Activated T-cell treated with anti-CD3 and anti-CD28 coated beads, Interleukin-2, amount 50 U/mL, for 48 hours (primary cell): ENCODE results near the gene PROC.

Experiments
- DNase-seq, 2 experiments: peaks; one replicate each; pipeline ENCODE4 v3.0.0-alpha.2; 2020

The PROC gene

DNA sequence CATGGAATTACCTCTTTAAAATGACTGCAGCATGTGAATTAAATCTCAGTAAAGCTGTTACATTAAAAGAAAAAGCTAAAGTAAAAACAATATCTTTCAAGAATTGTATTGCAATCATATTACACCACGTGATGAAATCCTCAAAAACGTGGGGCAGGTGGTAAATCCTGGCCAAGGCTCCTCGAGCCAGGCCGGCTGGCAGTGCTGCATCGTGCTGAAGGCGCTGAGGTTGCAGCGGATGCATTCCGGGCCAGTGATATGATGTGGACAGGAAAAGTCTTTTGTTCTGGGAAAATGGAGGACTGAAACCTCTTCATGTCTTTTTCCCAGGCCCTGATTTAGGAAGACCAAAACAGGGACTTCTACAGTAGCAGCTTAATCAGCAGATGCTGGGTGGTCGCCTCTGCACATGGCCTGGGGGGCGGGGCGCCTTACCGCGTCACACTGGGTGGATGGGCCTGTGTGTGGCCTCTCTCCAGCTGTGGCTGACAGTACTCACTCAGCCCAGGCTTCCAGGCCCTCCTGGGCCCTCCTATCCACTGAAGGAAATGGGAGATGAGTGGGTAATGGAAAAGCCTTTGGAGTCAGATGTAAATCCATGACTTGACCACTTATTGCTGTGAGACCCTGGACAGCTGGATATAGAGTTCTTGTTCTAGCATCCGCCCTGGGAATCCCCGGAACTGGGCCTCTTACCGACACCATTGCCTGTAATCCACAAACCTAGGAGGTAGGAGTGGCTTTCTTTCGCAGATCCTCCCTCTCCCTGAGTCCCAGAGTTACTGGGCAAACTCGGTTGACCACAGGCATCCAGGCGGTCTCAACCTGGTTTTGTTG is 45.1 kb downstream of the PROC start:
- DNase-seq, result no peak

DNA sequence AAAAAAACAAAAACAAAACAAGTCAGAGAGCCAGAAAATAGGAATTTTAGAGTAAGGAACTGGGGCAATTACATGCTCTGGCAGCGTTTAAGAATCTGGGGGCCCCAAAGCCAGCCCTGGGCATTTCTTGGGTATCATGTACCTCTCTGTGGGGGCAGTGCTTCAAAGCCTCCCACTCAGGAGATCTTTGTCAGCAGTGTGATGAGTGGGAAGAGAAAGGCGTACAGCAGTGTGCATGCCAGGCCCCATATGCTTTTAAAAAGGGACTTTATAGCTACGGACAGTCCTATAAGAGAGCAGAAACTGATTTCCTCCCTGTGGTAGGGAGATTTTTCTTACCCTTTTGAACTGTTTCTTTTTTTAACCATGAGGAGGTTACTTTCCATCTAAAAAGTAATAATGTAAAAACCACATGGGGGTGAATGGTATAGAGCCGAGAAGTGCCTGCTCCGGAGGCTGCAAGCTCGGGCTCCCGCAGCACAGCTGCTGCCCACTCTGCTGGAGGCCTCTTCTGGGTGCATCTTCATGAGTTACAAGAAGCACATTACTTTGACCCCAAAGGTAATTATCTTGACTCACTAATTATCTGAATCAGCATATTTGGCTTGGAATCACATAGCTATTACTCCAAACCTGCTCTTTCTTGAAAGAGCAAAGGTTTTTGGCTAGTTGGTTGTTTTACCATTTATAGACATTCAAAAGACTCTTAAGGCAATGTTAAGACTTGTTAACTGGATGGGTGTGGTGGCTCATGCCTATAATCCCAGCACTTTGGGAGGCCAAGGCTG is 46.4 kb downstream of the PROC start:
- DNase-seq, result no peak

DNA sequence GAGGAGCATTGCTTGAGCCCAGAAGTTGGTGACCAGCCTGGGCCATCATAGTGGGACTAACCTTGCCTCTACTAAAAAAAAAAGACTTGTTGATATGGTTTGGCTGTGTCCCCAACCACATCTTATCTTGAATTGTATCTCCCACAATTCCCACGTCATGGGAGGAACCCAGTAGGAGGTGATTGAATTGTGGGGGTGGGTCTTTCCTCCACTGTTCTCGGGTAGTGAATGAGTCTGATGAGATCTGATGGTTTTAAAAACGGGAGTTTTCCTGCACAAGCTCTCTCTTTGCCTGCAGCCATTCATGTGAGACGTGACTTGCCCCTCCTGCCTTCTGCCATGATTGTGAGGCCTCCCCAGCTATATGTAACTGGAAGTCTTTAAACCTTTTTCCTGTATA is 47.0 kb downstream of the PROC start:
- no peak for DNase-seq

- no peak for DNase-seq
Measured at GRCh38 chr2:127469051-127469450, 50.8 kb downstream of the PROC start.

DNA sequence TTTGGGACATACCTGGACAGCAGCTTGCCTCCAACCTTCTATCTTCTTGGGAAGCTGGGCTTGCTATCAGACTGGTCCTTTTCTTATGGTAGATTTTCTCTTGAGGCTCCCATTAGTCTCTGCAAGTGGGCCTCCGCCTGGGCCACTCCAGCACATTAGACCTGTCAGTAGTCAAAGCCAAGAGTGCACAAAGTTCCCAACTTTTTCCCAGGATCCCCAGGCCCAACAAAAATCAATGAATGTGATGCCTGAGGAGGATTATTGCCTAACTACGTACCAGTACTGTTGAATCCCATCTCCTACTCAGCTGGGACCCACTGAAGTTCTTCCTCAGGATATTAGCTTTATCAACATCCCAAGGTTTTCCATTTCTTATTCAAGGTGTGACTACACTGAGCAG is 51.7 kb downstream of the PROC start:
- DNase-seq, result no peak

- no peak for DNase-seq
Measured at GRCh38 chr2:127471286-127471988, 53.2 kb downstream of the PROC start.

- no peak for DNase-seq
Measured at GRCh38 chr2:127472268-127472667, 54.0 kb downstream of the PROC start.

DNA sequence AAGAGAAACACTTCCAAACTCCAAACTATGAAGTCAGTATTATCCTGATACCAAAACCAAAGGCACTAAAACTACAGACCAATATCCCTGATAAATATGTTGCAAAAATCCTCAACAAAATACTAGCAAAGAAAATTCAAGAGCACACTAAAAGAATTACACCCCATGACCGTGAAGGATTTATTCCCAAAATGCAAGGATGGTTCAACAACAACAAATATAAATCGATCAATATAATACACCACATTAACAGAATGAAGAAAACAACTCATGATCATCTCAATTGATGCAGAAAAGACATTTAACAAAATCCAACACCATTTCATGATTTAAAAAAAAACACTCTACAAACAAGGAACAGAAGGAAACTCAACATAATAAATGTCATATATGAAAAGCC is 57.6 kb downstream of the PROC start:
- DNase-seq, result no peak
